ENCODE data around the gene XDH.

DNA sequence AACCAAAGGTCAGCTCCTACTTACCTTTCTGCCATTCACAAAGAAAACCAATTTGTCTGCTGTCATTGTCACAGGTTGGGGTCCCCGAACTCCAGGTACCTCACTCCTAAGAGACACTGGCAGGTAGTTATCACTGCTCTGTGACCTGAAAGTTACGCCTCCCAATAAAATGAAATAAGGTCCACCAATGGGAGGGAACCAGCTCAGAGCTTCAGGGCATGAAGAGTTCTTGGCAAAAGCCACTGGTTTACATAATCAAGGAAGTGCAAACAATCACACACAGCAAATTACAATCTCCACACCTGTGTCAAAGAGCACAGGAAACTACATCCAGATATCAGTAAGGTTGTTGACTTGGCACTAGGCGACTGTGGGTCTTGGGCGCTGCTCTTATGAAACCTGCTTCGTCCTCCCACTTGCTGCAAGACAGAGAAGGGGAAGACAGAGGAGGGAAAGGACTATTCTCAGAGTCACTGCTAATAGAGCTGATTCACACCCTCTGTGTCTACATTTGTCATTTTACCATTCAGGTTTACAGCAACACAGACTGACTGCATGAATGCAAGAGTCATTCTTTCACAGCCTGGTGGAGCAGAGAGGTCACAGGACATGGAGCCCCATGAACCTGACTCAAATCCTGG, at the start of gene XDH:
- TF ChIP-seq CTCF (conservative IDR thresholded peaks at IDR 0.05) = no peak
- TF ChIP-seq ZFX (IDR thresholded peaks at IDR 0.05) = no peak

All from C4-2B (cell line).